ENCODE data around the gene NAALAD2.
"Not testable (repeated sequence)": the region's sequence is repeated elsewhere in the genome, so short reads cannot be mapped to it uniquely, and the experiment has no call there.

Gene NAALAD2

GRCh38 chr11:90134478-90135003 lies at the start of gene NAALAD2:
Gene NAALAD2, plus strand, starts transcription at chr11:90134663. Its CDS starts 96 bp downstream, at chr11:90134759.
- H3K36me3 ChIP-seq (replicated peaks), result no peaks in the 10 kb centered on the region
- peaks cover 25% of the 10 kb centered on the region for H3K4me1 ChIP-seq
- peak; percentile 80 to 90 for DNase-seq (ENCODE audit: low spot score in 2 of 2)
- H3K27me3 ChIP-seq (ENCODE audit: low read depth), result no peaks in the 10 kb centered on the region; the same call in 1 of the 2 replicates
- peak within 1 kb of the TSS; percentile 57 for H3K4me3 ChIP-seq
- no peaks in the 10 kb centered on the region for H3K9me3 ChIP-seq
- in situ Hi-C loops (cut with MboI; ENCODE audit: low sequenced_read_pairs), result no loop called here

GRCh38 chr11:90085650-90086049 lies 48.8 kb upstream of the NAALAD2 start, which contains the start of gene UBTFL1:
Gene UBTFL1, plus strand, starts transcription at chr11:90085950. Its CDS starts 0 bp downstream, at chr11:90085950.
- H3K9me3 ChIP-seq; H3K27me3 ChIP-seq (ENCODE audit: low read depth); H3K36me3 ChIP-seq (replicated peaks); H3K4me1 ChIP-seq; DNase-seq (ENCODE audit: low spot score in 2 of 2); in situ Hi-C loops (cut with MboI; ENCODE audit: low sequenced_read_pairs); H3K4me3 ChIP-seq: not testable (repeated sequence)

GRCh38 chr11:90088731-90089130 lies 45.7 kb upstream of the NAALAD2 start:
- in situ Hi-C loops (cut with MboI; ENCODE audit: low sequenced_read_pairs), result not testable (repeated sequence)

GRCh38 chr11:90095230-90095924 lies 39.1 kb upstream of the NAALAD2 start:
- H3K27me3 ChIP-seq (ENCODE audit: low read depth); H3K36me3 ChIP-seq (replicated peaks); H3K9me3 ChIP-seq; in situ Hi-C loops (cut with MboI; ENCODE audit: low sequenced_read_pairs); H3K4me1 ChIP-seq; H3K4me3 ChIP-seq; DNase-seq (ENCODE audit: low spot score in 2 of 2): not testable (repeated sequence)

More at GRCh38 chr11:90088731-90089130, 45.7 kb upstream of the NAALAD2 start:
- not testable (repeated sequence) for H3K27me3 ChIP-seq (ENCODE audit: low read depth); H3K4me1 ChIP-seq; H3K4me3 ChIP-seq; H3K36me3 ChIP-seq (replicated peaks); DNase-seq (ENCODE audit: low spot score in 2 of 2); H3K9me3 ChIP-seq

- in situ Hi-C loops (cut with MboI; ENCODE audit: low sequenced_read_pairs); H3K27me3 ChIP-seq (ENCODE audit: low read depth); H3K9me3 ChIP-seq; H3K4me1 ChIP-seq; H3K36me3 ChIP-seq (replicated peaks); DNase-seq (ENCODE audit: low spot score in 2 of 2); H3K4me3 ChIP-seq: not testable (repeated sequence)
These were observed 36.2 kb upstream of the NAALAD2 start for GRCh38 chr11:90098261-90098660.

- Histone ChIP-seq H3K9me3 (no peaks in the 10 kb centered on the region), H3K4me3 (no peak overlapping the region), H3K27me3 (ENCODE audit: low read depth) (no peaks in the 10 kb centered on the region), H3K36me3 (replicated peaks) (no peaks in the 10 kb centered on the region), H3K4me1 (no peaks in the 10 kb centered on the region)
- in situ Hi-C loops (cut with MboI; ENCODE audit: low sequenced_read_pairs), result no loop called here
- DNase-seq (ENCODE audit: low spot score in 2 of 2), result no peak
These were observed 34.0 kb upstream of the NAALAD2 start for GRCh38 chr11:90100431-90100830.

- Histone ChIP-seq H3K36me3 (replicated peaks) (no peaks in the 10 kb centered on the region), H3K4me3 (no peak overlapping the region), H3K4me1 (no peaks in the 10 kb centered on the region), H3K9me3 (no peaks in the 10 kb centered on the region), H3K27me3 (ENCODE audit: low read depth) (no peaks in the 10 kb centered on the region)
- DNase-seq (ENCODE audit: low spot score in 2 of 2), result peak in 1 of 2 experiments; percentile 22
- in situ Hi-C loops (cut with MboI; ENCODE audit: low sequenced_read_pairs), result no loop called here
These were observed 20.9 kb upstream of the NAALAD2 start for GRCh38 chr11:90113541-90113940.

GRCh38 chr11:90120191-90120590 lies 14.3 kb upstream of the NAALAD2 start:
- Histone ChIP-seq H3K27me3 (ENCODE audit: low read depth) (no peaks in the 10 kb centered on the region), H3K36me3 (replicated peaks) (no peaks in the 10 kb centered on the region), H3K4me3 (no peak overlapping the region), H3K4me1 (no peaks in the 10 kb centered on the region), H3K9me3 (no peaks in the 10 kb centered on the region)
- in situ Hi-C loops (cut with MboI; ENCODE audit: low sequenced_read_pairs), result no loop called here
- no peak for DNase-seq (ENCODE audit: low spot score in 2 of 2)

- in situ Hi-C loops (cut with MboI; ENCODE audit: low sequenced_read_pairs), result no loop called here
- no peak for DNase-seq (ENCODE audit: low spot score in 2 of 2)
- no peaks in the 10 kb centered on the region for H3K27me3 ChIP-seq (ENCODE audit: low read depth)
- H3K4me1 ChIP-seq, result no peaks in the 10 kb centered on the region
- no peaks in the 10 kb centered on the region for H3K9me3 ChIP-seq
- H3K4me3 ChIP-seq, result no peak overlapping the region
- H3K36me3 ChIP-seq (replicated peaks), result no peaks in the 10 kb centered on the region
These were observed 10.1 kb upstream of the NAALAD2 start for GRCh38 chr11:90124371-90124770.

GRCh38 chr11:90124946-90125345 lies 9.5 kb upstream of the NAALAD2 start:
- in situ Hi-C loops (cut with MboI; ENCODE audit: low sequenced_read_pairs), result no loop called here
- no peak for DNase-seq (ENCODE audit: low spot score in 2 of 2)
- Histone ChIP-seq H3K9me3 (no peaks in the 10 kb centered on the region), H3K4me3 (no peak overlapping the region), H3K4me1 (no peaks in the 10 kb centered on the region), H3K36me3 (replicated peaks) (no peaks in the 10 kb centered on the region), H3K27me3 (ENCODE audit: low read depth) (no peaks in the 10 kb centered on the region)

GRCh38 chr11:90133560-90134477 lies 644 bp upstream of the NAALAD2 start:
- in situ Hi-C loops (cut with MboI; ENCODE audit: low sequenced_read_pairs), result no loop called here
- no peaks in the 10 kb centered on the region; the same call in 1 of the 2 replicates for H3K27me3 ChIP-seq (ENCODE audit: low read depth)
- peak overlapping the region; percentile 57 for H3K4me3 ChIP-seq
- H3K9me3 ChIP-seq, result no peaks in the 10 kb centered on the region
- no peaks in the 10 kb centered on the region for H3K36me3 ChIP-seq (replicated peaks)
- no peak for DNase-seq (ENCODE audit: low spot score in 2 of 2)
- peaks cover 18% of the 10 kb centered on the region for H3K4me1 ChIP-seq

GRCh38 chr11:90135016-90135415 lies 553 bp downstream of the NAALAD2 start:
- in situ Hi-C loops (cut with MboI; ENCODE audit: low sequenced_read_pairs), result no loop called here

GRCh38 chr11:90148900-90149299 lies 14.4 kb downstream of the NAALAD2 start:
- in situ Hi-C loops (cut with MboI; ENCODE audit: low sequenced_read_pairs), result no loop called here
- H3K4me1 ChIP-seq, result no peaks in the 10 kb centered on the region
- no peaks in the 10 kb centered on the region for H3K27me3 ChIP-seq (ENCODE audit: low read depth)
- H3K9me3 ChIP-seq, result no peaks in the 10 kb centered on the region
- no peak overlapping the region for H3K4me3 ChIP-seq
- no peaks in the 10 kb centered on the region for H3K36me3 ChIP-seq (replicated peaks)
- no peak for DNase-seq (ENCODE audit: low spot score in 2 of 2)

More at GRCh38 chr11:90135016-90135415, 553 bp downstream of the NAALAD2 start:
- no peak for DNase-seq (ENCODE audit: low spot score in 2 of 2)
- no peaks in the 10 kb centered on the region; the same call in 1 of the 2 replicates for H3K27me3 ChIP-seq (ENCODE audit: low read depth)
- no peaks in the 10 kb centered on the region for H3K9me3 ChIP-seq
- H3K4me1 ChIP-seq, result peaks cover 28% of the 10 kb centered on the region
- H3K4me3 ChIP-seq, result peak overlapping the region; percentile 57
- no peaks in the 10 kb centered on the region for H3K36me3 ChIP-seq (replicated peaks)
